ENCODE measurements around the gene STK11.

The STK11 gene

GRCh38 chr19:1237027-1237659 lies 31.6 kb downstream of the STK11 start:
- no peak for TF ChIP-seq CTCF (conservative IDR thresholded peaks at IDR 0.05; ENCODE audit: low read depth, low read length)
- DNase-seq (ENCODE audit: low read depth) = no peak
- H3K4me3 ChIP-seq (ENCODE audit: low read depth, low read length) = peak overlapping the region; percentile 70

DNA sequence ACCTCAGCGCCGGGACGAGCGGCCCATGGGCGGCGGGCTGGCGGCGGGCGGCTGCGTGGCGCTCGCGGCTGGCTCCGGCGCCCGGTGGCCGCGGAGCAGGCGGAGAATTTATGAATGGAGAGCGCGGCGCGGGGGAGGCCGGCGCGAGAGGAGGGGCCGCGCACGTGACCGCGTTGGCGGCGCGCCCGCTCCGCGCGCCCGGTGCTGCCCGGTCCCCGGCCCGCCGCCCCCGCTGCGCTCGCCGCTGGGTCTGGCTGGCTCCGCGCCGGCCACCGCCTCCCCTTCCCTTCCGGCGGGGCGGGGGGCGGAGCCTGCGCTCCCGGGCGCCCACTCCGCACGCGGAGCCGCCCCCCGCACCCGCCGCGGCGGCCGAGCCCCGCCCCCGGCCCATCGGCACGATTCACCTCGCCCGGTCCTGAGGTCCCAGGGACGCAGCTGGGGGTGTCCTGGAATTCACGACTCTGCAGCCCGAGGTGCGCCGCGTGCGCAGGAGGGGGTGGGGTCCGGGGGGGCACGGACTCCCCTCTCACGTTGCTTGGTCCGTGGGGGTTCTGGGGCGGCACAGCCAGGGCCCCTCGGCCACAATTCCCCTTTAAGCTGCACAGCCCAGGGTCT lies 32.3 kb downstream of the STK11 start, which contains the start of gene CBARP:
Gene CBARP, minus strand, starts transcription at position 252 of the 615 bp plus-strand sequence. CDS start 1,905 bp downstream, outside the sequence.
- H3K4me3 ChIP-seq (ENCODE audit: low read depth, low read length) = peak within 1 kb of the TSS; percentile 70
- DNase-seq (ENCODE audit: low read depth) = peak; percentile 24
- TF ChIP-seq CTCF (conservative IDR thresholded peaks at IDR 0.05; ENCODE audit: low read depth, low read length) = no peak

GRCh38 chr19:1238369-1239303 lies 33.1 kb downstream of the STK11 start:
- no peak for TF ChIP-seq CTCF (conservative IDR thresholded peaks at IDR 0.05; ENCODE audit: low read depth, low read length)
- H3K4me3 ChIP-seq (ENCODE audit: low read depth, low read length) = peak overlapping the region; percentile 70
- DNase-seq (ENCODE audit: low read depth) = no peak

DNA sequence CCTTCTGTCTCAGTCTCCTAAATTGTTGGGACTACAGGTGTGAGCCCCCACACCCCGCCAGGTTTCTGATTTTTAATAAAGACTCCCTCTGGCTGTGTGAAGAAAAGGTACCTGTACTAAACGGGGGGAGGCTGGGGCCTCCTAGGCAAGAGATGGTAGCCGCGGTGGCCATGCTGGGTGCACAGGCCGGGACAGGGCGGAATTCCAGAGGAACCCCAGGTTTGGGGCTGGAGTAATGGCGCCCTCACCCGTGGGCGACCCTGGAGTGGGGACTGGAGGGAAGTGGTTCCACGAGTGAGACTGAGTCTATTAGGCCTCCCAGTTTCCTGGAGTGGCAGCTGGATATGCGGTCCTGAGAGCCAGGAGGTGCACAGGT lies 33.8 kb downstream of the STK11 start:
- TF ChIP-seq CTCF (conservative IDR thresholded peaks at IDR 0.05; ENCODE audit: low read depth, low read length) = no peak
- no peak for DNase-seq (ENCODE audit: low read depth)
- H3K4me3 ChIP-seq (ENCODE audit: low read depth, low read length) = no peak overlapping the region

DNA sequence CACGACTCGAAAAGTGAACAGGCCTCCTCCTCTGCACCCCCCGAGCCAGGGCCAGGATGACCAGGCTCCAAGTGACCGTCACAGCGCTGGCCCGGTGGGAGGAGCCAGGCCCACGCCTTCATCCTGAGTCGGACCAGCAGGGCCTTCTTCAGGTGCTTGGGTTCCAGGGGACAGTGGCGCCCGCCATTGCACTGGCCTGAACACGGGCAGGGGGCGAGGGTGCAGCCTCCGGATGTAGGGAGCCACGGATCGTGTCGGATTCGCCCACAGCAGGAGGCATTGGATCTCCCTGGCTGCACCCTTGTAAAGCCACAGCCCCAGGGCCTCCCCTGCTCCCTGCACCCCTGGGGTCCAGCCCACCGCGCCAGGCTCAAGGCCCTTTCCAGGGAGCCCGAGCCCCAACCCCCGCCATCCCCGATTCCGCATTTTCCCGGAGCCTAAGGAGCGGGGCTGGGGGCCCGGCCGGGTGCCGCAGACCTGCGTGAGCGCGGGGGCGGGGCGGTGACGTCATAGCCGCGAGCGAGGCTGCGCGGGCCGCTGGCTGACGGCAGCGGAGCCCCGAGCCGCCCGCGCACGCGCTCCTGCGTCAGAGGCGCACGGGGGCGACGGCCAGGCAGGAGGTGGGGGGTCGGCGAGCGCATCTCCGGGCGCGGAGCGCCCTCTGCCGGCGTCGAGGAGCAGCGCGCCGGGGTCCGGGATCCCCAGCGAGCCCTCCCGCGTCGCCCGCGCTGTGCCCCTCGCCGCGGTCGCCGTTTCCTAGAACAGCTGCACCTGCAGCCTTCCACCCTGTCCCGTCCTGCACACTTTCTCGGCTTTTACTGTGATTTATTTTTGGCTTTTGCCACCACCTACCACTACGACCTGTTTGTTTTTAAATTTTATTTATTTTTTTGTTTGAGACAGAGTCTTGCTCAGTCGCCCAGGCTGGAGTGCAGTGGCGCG lies 34.5 kb downstream of the STK11 start:
- peak; percentile 93 for DNase-seq (ENCODE audit: low read depth)
- peak overlapping the region; percentile 57 for H3K4me3 ChIP-seq (ENCODE audit: low read depth, low read length)
- TF ChIP-seq CTCF (conservative IDR thresholded peaks at IDR 0.05; ENCODE audit: low read depth, low read length) = peak; percentile 57

DNA sequence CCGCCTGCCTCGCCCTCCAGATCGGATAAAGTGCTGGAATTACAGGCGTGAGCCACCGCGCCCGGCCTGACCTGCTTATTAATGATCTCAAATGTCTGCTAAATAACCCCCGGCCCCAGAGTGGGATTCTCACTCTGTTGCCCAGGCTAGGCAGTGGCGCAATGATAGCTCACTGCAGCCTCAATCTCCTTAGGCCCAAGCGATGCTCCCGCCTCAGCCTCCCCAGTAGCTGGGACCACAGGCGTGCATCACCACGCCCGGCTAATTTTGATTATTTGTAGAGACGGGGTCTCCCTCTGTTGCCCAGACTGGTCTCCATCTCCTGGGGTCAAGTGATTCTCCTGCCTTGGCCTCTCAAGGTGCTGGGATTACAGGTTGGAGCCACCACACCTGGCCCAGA lies 35.3 kb downstream of the STK11 start:
- H3K4me3 ChIP-seq (ENCODE audit: low read depth, low read length) = no peak overlapping the region
- TF ChIP-seq CTCF (conservative IDR thresholded peaks at IDR 0.05; ENCODE audit: low read depth, low read length) = no peak
- no peak for DNase-seq (ENCODE audit: low read depth)
